Smooth muscle cell (in vitro differentiated cells): ENCODE data around the gene EGF. TPM values are rescaled to one million over a fixed set of nuclear protein-coding genes. Genes with fewer than 3 reads are reported as not detected.

Experiments
- DNase-seq: peaks from one replicate; lab custom pipeline; 2025; ENCODE audit not compliant: unreplicated experiment; lab: John Stamatoyannopoulos, UW
- H2AFZ ChIP-seq: fragments of 200-600 bp; sonication (generic); 2 replicates; pipeline ENCODE4 v1.6.0; 2016; ENCODE audit warnings: antibody characterized with exemption, low read depth, mild to moderate bottlenecking
- H3F3A ChIP-seq: fragments of 200-600 bp; sonication (generic); 2 replicates; pipeline ENCODE4 v1.6.0; 2017; ENCODE audit warnings: antibody characterized with exemption, low read depth
- H3K27ac ChIP-seq: fragments of 200-600 bp; sonication (generic); 2 replicates; pipeline ENCODE4 v1.5.1; 2016; ENCODE audit warnings: low read depth, mild to moderate bottlenecking
- H3K27me3 ChIP-seq: fragments of 200-600 bp; sonication (generic); 2 replicates; pipeline ENCODE4 v1.6.1; 2016; ENCODE audit warnings: low read depth, mild to moderate bottlenecking
- H3K36me3 ChIP-seq: fragments of 200-600 bp; sonication (generic); 2 replicates; pipeline ENCODE4 v1.5.1; 2016; ENCODE audit warnings: low read depth
- H3K4me1 ChIP-seq: fragments of 200-600 bp; sonication (generic); 2 replicates; pipeline ENCODE4 v1.5.1; 2016; ENCODE audit warnings: low read depth
- H3K4me2 ChIP-seq: fragments of 200-600 bp; sonication (generic); 2 replicates; pipeline ENCODE4 v1.6.0; 2016; ENCODE audit warnings: mild to moderate bottlenecking
- H3K4me3 ChIP-seq: fragments of 200-600 bp; sonication (generic); 2 replicates; pipeline ENCODE4 v1.5.1; 2016; ENCODE audit warnings: mild to moderate bottlenecking
- H3K79me2 ChIP-seq: fragments of 200-600 bp; sonication (generic); 2 replicates; pipeline ENCODE4 v1.6.0; 2016; ENCODE audit warnings: low read depth, mild to moderate bottlenecking
- H3K9ac ChIP-seq: fragments of 200-600 bp; sonication (generic); 2 replicates; pipeline ENCODE4 v1.6.0; 2016; ENCODE audit warnings: low read depth
- H3K9me3 ChIP-seq: fragments of 200-600 bp; sonication (generic); replicated peaks from 2 replicates; pipeline ENCODE4 v1.5.1; 2016; ENCODE audit warnings: low read depth
- H4K20me1 ChIP-seq: fragments of 200-600 bp; sonication (generic); 2 replicates; pipeline ENCODE4 v1.6.0; 2016; ENCODE audit warnings: low read depth
- CTCF ChIP-seq: fragments of 200-600 bp; sonication (generic); IDR thresholded peaks from 2 replicates; pipeline ENCODE4 v1.5.1; 2017; ENCODE audit warnings: borderline replicate concordance, mild to moderate bottlenecking, antibody characterized with exemption; ENCODE audit not compliant: insufficient read depth, poor library complexity, severe bottlenecking
- WGBS: methylation state at CpG from one replicate; pipeline ENCODE4 v1.1.7; 2016; ENCODE audit warnings: low lambda C conversion rate; 5-methylcytosine and 5-hydroxymethylcytosine counted together
- polyA plus RNA-seq: library from polyadenylated mRNA; unstranded; fragments of >200 nt; fragmentation: Nextera tagmentation; extraction: Ambion mirVana; gene quantifications from 2 replicates; pipeline ENCODE4 v1.2.1, GENCODE V29; 2016
- small RNA-seq: library from RNA; depleted of rRNA; stranded (forward); fragments of <200 nt; gene quantifications from one replicate; pipeline ENCODE3, GENCODE V24; 2014
- total RNA-seq: library from RNA; depleted of rRNA; stranded (reverse); fragments of >200 nt; gene quantifications from 2 replicates; pipeline ENCODE4 v1.2.3, GENCODE V29; 2014

The EGF gene
- total and polyA plus RNA-seq, 2 experiments from 2014 or later, result 0.72 to 15.2 TPM

- H3K9ac ChIP-seq, result no peak overlapping the region
- H3K4me3 ChIP-seq, result no peak overlapping the region
- peaks cover 4% of the 10 kb centered on the region for H3K4me1 ChIP-seq
- H3K4me2 ChIP-seq, result no peak overlapping the region
- no peak for DNase-seq
- WGBS, result 93% methylated on average over 3 of the region's 3 CpGs
- H3K27ac ChIP-seq, result no peak overlapping the region
- no peak overlapping the region for H2AFZ ChIP-seq
- no peaks in the 10 kb centered on the region for H3K9me3 ChIP-seq
- H4K20me1 ChIP-seq, result peaks cover 4% of the 10 kb centered on the region
- TF ChIP-seq CTCF, result no peak
- H3F3A ChIP-seq, result no peaks in the 10 kb centered on the region
- no peaks in the 10 kb centered on the region for H3K79me2 ChIP-seq
- H3K27me3 ChIP-seq, result no peaks in the 10 kb centered on the region
- no peaks in the 10 kb centered on the region for H3K36me3 ChIP-seq
Measured at GRCh38 chr4:110059556-110060191, 147.0 kb downstream of the EGF start.

GRCh38 chr4:110061076-110061475 lies 148.4 kb downstream of the EGF start:
- H3K36me3 ChIP-seq, result no peaks in the 10 kb centered on the region
- no peak overlapping the region for H2AFZ ChIP-seq
- DNase-seq, result no peak
- WGBS, result 84% methylated on average over 2 of the region's 2 CpGs
- no peak overlapping the region for H3K9ac ChIP-seq
- H3K9me3 ChIP-seq, result no peaks in the 10 kb centered on the region
- H3K79me2 ChIP-seq, result no peaks in the 10 kb centered on the region
- TF ChIP-seq CTCF, result no peak
- no peak overlapping the region for H3K4me3 ChIP-seq
- H3K27me3 ChIP-seq, result no peaks in the 10 kb centered on the region
- peaks cover 9% of the 10 kb centered on the region for H4K20me1 ChIP-seq
- H3F3A ChIP-seq, result no peaks in the 10 kb centered on the region
- H3K4me1 ChIP-seq, result no peaks in the 10 kb centered on the region
- H3K27ac ChIP-seq, result no peak overlapping the region
- no peak overlapping the region for H3K4me2 ChIP-seq

Small RNA genes lying within 50 kb of the gene (small RNA-seq; reads per million reads assigned to genes)
- gene RNU6-35P, result not detected

Other genes starting within 250 kb of the EGF start
- 31.2 and 42.7 TPM in 2 replicates for gene CASP6, start 209.4 kb upstream of the EGF start, total RNA-seq
- 34.8 and 39.5 TPM in 2 replicates for gene CASP6, start 209.4 kb upstream of the EGF start, polyA plus RNA-seq
- gene PLA2G12A, start 182.8 kb upstream of the EGF start, total RNA-seq, result 17.7 and 36.8 TPM in 2 replicates
- 56.5 and 57.6 TPM in 2 replicates for gene PLA2G12A, start 182.8 kb upstream of the EGF start, polyA plus RNA-seq
- 0.63 and 3.0 TPM in 2 replicates for gene CFI, start 110.9 kb upstream of the EGF start, total RNA-seq
- gene CFI, start 110.9 kb upstream of the EGF start, polyA plus RNA-seq, result 1.1 and 1.4 TPM in 2 replicates
- 11.1 and 12.3 TPM in 2 replicates for gene GAR1, start 97.1 kb upstream of the EGF start, total RNA-seq
- 30.3 and 41.4 TPM in 2 replicates for gene GAR1, start 97.1 kb upstream of the EGF start, polyA plus RNA-seq
- gene RRH, start 84.9 kb upstream of the EGF start, total RNA-seq, result not detected in 2 replicates
- not detected in 2 replicates for gene RRH, start 84.9 kb upstream of the EGF start, polyA plus RNA-seq
- gene LRIT3, start 64.8 kb upstream of the EGF start, total RNA-seq, result 0.04 and 0.40 TPM in 2 replicates
- 0.26 TPM in 1 of 2 replicates, not detected in the other for gene LRIT3, start 64.8 kb upstream of the EGF start, polyA plus RNA-seq